KMS-11 (cell line): ENCODE results near the gene ABI2.
"Not testable (repeated sequence)": the region's sequence is repeated elsewhere in the genome, so short reads cannot be mapped to it uniquely, and the experiment has no call there.

Source experiments
- H2AFZ ChIP-seq: fragments of 200-600 bp; sonication (generic); 2 replicates; pipeline ENCODE4 v1.6.1; 2016; ENCODE audit warnings: antibody characterized with exemption, mixed run types, low read depth
- H3K27ac ChIP-seq: fragments of 200-600 bp; sonication (generic); 2 replicates; pipeline ENCODE4 v1.6.1; 2016; ENCODE audit warnings: mild to moderate bottlenecking, mixed run types
- H3K27me3 ChIP-seq: fragments of 200-600 bp; sonication (generic); 2 replicates; pipeline ENCODE4 v1.6.1; 2017; ENCODE audit warnings: mild to moderate bottlenecking, low read depth, mixed run types, moderate library complexity; ENCODE audit not compliant: insufficient read depth
- H3K36me3 ChIP-seq: fragments of 200-600 bp; sonication (generic); 2 replicates; pipeline ENCODE4 v1.6.1; 2017; ENCODE audit warnings: mild to moderate bottlenecking, mixed run types; ENCODE audit not compliant: insufficient read depth
- H3K4me1 ChIP-seq: fragments of 200-600 bp; sonication (generic); 2 replicates; pipeline ENCODE4 v1.6.1; 2016; ENCODE audit warnings: mild to moderate bottlenecking, low read depth, mixed run types; ENCODE audit not compliant: poor library complexity, severe bottlenecking
- H3K4me2 ChIP-seq: fragments of 200-600 bp; sonication (generic); 2 replicates; pipeline ENCODE4 v1.7.0; 2016; ENCODE audit warnings: mild to moderate bottlenecking, mixed run types
- H3K4me3 ChIP-seq: fragments of 200-600 bp; sonication (generic); IDR thresholded peaks from 2 replicates; pipeline ENCODE4 v1.6.1; 2017; ENCODE audit warnings: low read depth, low read length, mixed read lengths; ENCODE audit not compliant: insufficient read depth
- H3K79me2 ChIP-seq: fragments of 200-600 bp; sonication (generic); 2 replicates; pipeline ENCODE4 v1.6.1; 2016; ENCODE audit warnings: low read depth, mixed run types; ENCODE audit not compliant: insufficient read depth
- H3K9ac ChIP-seq: fragments of 200-600 bp; sonication (generic); 2 replicates; pipeline ENCODE4 v1.6.1; 2016; ENCODE audit warnings: mild to moderate bottlenecking, mixed run types
- H4K20me1 ChIP-seq: fragments of 200-600 bp; sonication (generic); 2 replicates; pipeline ENCODE4 v1.6.1; 2016; ENCODE audit warnings: mild to moderate bottlenecking, mixed run types; ENCODE audit not compliant: insufficient read depth
- TF ChIP-seq, protein P1 (sequence below): fragments of 200-600 bp; sonication (generic); conservative IDR thresholded peaks from 2 replicates; pipeline ENCODE4 v1.6.1; 2017; ENCODE audit warnings: low read depth, mild to moderate bottlenecking, antibody characterized with exemption, low read length, moderate library complexity, mixed read lengths

ABI2 gene

GRCh38 chr2:203360833-203361430, 32.7 kb downstream of the ABI2 start:
- Histone ChIP-seq H3K27ac (peak overlapping the region; percentile 16; the same call in 1 of the 2 replicates), H4K20me1 (no peaks in the 10 kb centered on the region), H3K4me2 (peak overlapping the region; percentile 19; the same call in 1 of the 2 replicates), H3K27me3 (no peaks in the 10 kb centered on the region), H3K9ac (no peak overlapping the region), H3K79me2 (no peaks in the 10 kb centered on the region), H3K4me3 (no peak overlapping the region), H3K4me1 (peaks cover 19% of the 10 kb centered on the region), H3K36me3 (no peaks in the 10 kb centered on the region), H2AFZ (no peak overlapping the region)
- TF ChIP-seq, protein P1, sequence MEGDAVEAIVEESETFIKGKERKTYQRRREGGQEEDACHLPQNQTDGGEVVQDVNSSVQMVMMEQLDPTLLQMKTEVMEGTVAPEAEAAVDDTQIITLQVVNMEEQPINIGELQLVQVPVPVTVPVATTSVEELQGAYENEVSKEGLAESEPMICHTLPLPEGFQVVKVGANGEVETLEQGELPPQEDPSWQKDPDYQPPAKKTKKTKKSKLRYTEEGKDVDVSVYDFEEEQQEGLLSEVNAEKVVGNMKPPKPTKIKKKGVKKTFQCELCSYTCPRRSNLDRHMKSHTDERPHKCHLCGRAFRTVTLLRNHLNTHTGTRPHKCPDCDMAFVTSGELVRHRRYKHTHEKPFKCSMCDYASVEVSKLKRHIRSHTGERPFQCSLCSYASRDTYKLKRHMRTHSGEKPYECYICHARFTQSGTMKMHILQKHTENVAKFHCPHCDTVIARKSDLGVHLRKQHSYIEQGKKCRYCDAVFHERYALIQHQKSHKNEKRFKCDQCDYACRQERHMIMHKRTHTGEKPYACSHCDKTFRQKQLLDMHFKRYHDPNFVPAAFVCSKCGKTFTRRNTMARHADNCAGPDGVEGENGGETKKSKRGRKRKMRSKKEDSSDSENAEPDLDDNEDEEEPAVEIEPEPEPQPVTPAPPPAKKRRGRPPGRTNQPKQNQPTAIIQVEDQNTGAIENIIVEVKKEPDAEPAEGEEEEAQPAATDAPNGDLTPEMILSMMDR = no peak

GRCh38 chr2:203361495-203361894, 33.3 kb downstream of the ABI2 start:
- TF ChIP-seq, protein P1 = no peak
- H3K27me3 ChIP-seq = no peaks in the 10 kb centered on the region
- no peak overlapping the region for H2AFZ ChIP-seq
- H3K4me1 ChIP-seq = peaks cover 25% of the 10 kb centered on the region
- no peak overlapping the region for H3K4me3 ChIP-seq
- H3K9ac ChIP-seq = no peak overlapping the region
- peak overlapping the region; percentile 19; the same call in 1 of the 2 replicates for H3K4me2 ChIP-seq
- H3K79me2 ChIP-seq = no peaks in the 10 kb centered on the region
- peak overlapping the region; percentile 16; the same call in 1 of the 2 replicates for H3K27ac ChIP-seq
- no peaks in the 10 kb centered on the region for H3K36me3 ChIP-seq
- no peaks in the 10 kb centered on the region for H4K20me1 ChIP-seq

- no peaks in the 10 kb centered on the region for H4K20me1 ChIP-seq
- no peaks in the 10 kb centered on the region for H3K27me3 ChIP-seq
- H3K36me3 ChIP-seq = no peaks in the 10 kb centered on the region
- H3K79me2 ChIP-seq = no peaks in the 10 kb centered on the region
- H2AFZ ChIP-seq = no peak overlapping the region
- peaks cover 29% of the 10 kb centered on the region for H3K4me1 ChIP-seq
- H3K9ac ChIP-seq = no peak overlapping the region
- H3K27ac ChIP-seq = no peak overlapping the region
- H3K4me3 ChIP-seq = no peak overlapping the region
- TF ChIP-seq, protein P1 = no peak
- H3K4me2 ChIP-seq = no peak overlapping the region
Observed at GRCh38 chr2:203361922-203362321, 33.7 kb downstream of the ABI2 start.

DNA sequence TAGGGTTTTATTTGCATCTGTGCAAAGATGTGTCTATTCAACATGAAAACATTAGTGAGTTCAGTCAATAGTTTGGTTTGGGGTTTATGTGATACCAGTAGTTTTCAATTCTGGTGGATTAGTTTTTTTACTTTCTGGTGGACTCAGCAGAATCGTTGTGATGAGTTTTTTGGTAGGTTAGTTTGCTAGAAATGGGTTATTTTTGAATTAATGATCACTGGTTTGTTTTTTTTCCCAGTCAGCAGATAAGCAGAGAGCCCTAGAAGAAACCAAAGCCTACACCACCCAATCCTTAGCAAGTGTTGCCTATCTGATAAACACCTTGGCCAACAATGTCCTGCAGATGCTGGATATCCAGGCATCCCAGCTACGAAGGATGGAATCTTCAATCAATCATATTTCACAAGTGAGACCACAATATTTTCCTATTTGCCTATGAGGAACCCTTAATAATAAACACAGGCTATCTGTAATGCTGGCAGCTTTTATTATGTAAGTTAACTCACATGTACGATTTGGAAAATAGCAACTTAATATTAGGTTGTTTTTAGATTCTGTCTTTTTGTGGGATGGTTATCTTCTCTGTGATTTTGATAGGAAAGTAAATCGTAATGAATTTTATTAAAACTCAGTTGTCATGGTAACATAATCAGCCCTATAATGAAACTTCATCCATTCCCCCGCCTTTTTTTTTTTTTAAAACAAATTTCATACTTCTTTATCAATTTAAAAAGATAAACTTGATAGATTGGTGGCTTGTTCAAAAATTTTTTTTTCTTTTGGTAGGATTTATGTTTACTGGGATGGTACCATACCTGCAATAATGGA, 38.7 kb downstream of the ABI2 start:
- Histone ChIP-seq H3K27ac (peak overlapping the region; percentile 35; the same call in 1 of the 2 replicates), H3K4me3 (no peak overlapping the region), H3K79me2 (no peaks in the 10 kb centered on the region; the same call in 1 of the 2 replicates), H3K4me2 (peak overlapping the region; percentile 53), H3K27me3 (no peaks in the 10 kb centered on the region), H3K9ac (no peak overlapping the region), H4K20me1 (no peaks in the 10 kb centered on the region), H2AFZ (no peak overlapping the region), H3K4me1 (peaks cover 32% of the 10 kb centered on the region), H3K36me3 (no peaks in the 10 kb centered on the region)
- TF ChIP-seq, protein P1 = no peak

- peaks cover 14% of the 10 kb centered on the region for H3K4me1 ChIP-seq
- not testable (repeated sequence) for H3K36me3 ChIP-seq, H3K9ac ChIP-seq, H3K27me3 ChIP-seq, H3K4me2 ChIP-seq, H2AFZ ChIP-seq, H3K27ac ChIP-seq, H4K20me1 ChIP-seq, H3K4me3 ChIP-seq, H3K79me2 ChIP-seq
Observed at GRCh38 chr2:203372706-203373105, 44.5 kb downstream of the ABI2 start.
